H9 (cell line): ENCODE measurements around the gene WNT5B. TPM values are rescaled to one million over a fixed set of nuclear protein-coding genes. Genes with fewer than 3 reads are reported as not detected.

Experiments used
- DNase-seq: peaks from one replicate; pipeline ENCODE4 v3.0.0-alpha.2; 2017
- H2AFZ ChIP-seq: one replicate; pipeline ENCODE4 v1.6.1; 2013; ENCODE audit warnings: mild to moderate bottlenecking, low read length, control low read depth, moderate library complexity
- H2AK5ac ChIP-seq: 2 replicates; pipeline ENCODE4 v1.6.1; 2013; ENCODE audit warnings: low read length, control low read depth, mixed read lengths; ENCODE audit not compliant: insufficient read length
- H2BK120ac ChIP-seq: one replicate; pipeline ENCODE4 v1.6.1; 2013; ENCODE audit warnings: low read depth, mild to moderate bottlenecking, low read length, control low read depth, inconsistent platforms; ENCODE audit not compliant: poor library complexity, severe bottlenecking
- H2BK12ac ChIP-seq: 2 replicates; pipeline ENCODE4 v1.6.1; 2013; ENCODE audit warnings: low read length, control low read depth, mixed read lengths, low read depth; ENCODE audit not compliant: insufficient read length
- H2BK15ac ChIP-seq: 2 replicates; pipeline ENCODE4 v1.6.1; 2013; ENCODE audit warnings: low read depth, low read length, control low read depth
- H2BK20ac ChIP-seq: one replicate; pipeline ENCODE4 v1.6.1; 2013; ENCODE audit warnings: low read depth, mild to moderate bottlenecking, low read length, control low read depth, inconsistent platforms; ENCODE audit not compliant: poor library complexity, severe bottlenecking
- H2BK5ac ChIP-seq: 2 replicates; pipeline ENCODE4 v1.6.1; 2013; ENCODE audit warnings: low read length, control low read depth, mixed read lengths; ENCODE audit not compliant: insufficient read length
- H3K14ac ChIP-seq: 2 replicates; pipeline ENCODE4 v1.6.1; 2013; ENCODE audit warnings: low read length, control low read depth; ENCODE audit not compliant: insufficient read depth
- H3K18ac ChIP-seq: 2 replicates; pipeline ENCODE4 v1.6.1; 2013; ENCODE audit warnings: low read depth, mild to moderate bottlenecking, mixed read lengths, low read length, control low read depth; ENCODE audit not compliant: insufficient read length
- H3K23ac ChIP-seq: 2 replicates; pipeline ENCODE4 v1.6.1; 2013; ENCODE audit warnings: low read length, control low read depth, mixed read lengths, low read depth; ENCODE audit not compliant: insufficient read length
- H3K23me2 ChIP-seq: 2 replicates; pipeline ENCODE4 v1.6.1; 2013; ENCODE audit warnings: low read depth, mild to moderate bottlenecking, mixed read lengths, low read length, control low read depth; ENCODE audit not compliant: insufficient read length, poor library complexity, severe bottlenecking
- H3K27ac ChIP-seq: 2 replicates; pipeline ENCODE4 v1.5.1; 2013; ENCODE audit warnings: low read length, control low read depth, mixed read lengths, low read depth; ENCODE audit not compliant: insufficient read length
- H3K27me3 ChIP-seq: 2 replicates; pipeline ENCODE4 v1.6.1; 2013; ENCODE audit warnings: low read length, control low read depth, inconsistent platforms; ENCODE audit not compliant: insufficient read depth
- H3K4ac ChIP-seq: 2 replicates; pipeline ENCODE4 v1.6.1; 2013; ENCODE audit warnings: low read depth, mild to moderate bottlenecking, control low read depth, inconsistent platforms, low read length, moderate library complexity
- H3K4me1 ChIP-seq: 2 replicates; pipeline ENCODE4 v1.6.1; 2013; ENCODE audit warnings: low read length, control low read depth, inconsistent platforms; ENCODE audit not compliant: insufficient read depth
- H3K4me2 ChIP-seq: 2 replicates; pipeline ENCODE4 v1.6.1; 2013; ENCODE audit warnings: low read length, control low read depth, mixed read lengths; ENCODE audit not compliant: insufficient read length, insufficient read depth
- H3K56ac ChIP-seq: 2 replicates; pipeline ENCODE4 v1.6.1; 2013; ENCODE audit warnings: low read depth, mild to moderate bottlenecking, mixed read lengths, low read length, control low read depth; ENCODE audit not compliant: insufficient read length
- H3K79me1 ChIP-seq: 2 replicates; pipeline ENCODE4 v1.6.1; 2013; ENCODE audit warnings: low read depth, mild to moderate bottlenecking, moderate library complexity, low read length, control low read depth, inconsistent platforms; ENCODE audit not compliant: insufficient read depth, poor library complexity, severe bottlenecking
- H3K79me2 ChIP-seq: 2 replicates; pipeline ENCODE4 v1.6.1; 2013; ENCODE audit warnings: low read length, control low read depth, inconsistent platforms; ENCODE audit not compliant: insufficient read depth
- H3K9ac ChIP-seq: 2 replicates; pipeline ENCODE4 v1.6.1; 2013; ENCODE audit warnings: low read length, control low read depth, mixed read lengths; ENCODE audit not compliant: insufficient read length; ENCODE audit errors: extremely low read depth
- H3K9me3 ChIP-seq: one replicate; pipeline ENCODE4 v1.6.1; 2013; ENCODE audit warnings: low read depth, low read length, inconsistent platforms; ENCODE audit not compliant: control insufficient read depth
- H3T11ph ChIP-seq: one replicate; pipeline ENCODE4 v1.6.1; 2013; ENCODE audit warnings: mild to moderate bottlenecking, low read length, control low read depth, inconsistent platforms
- H4K20me1 ChIP-seq: one replicate; pipeline ENCODE4 v1.6.1; 2013; ENCODE audit not compliant: control insufficient read depth, insufficient read length, insufficient read depth
- H4K5ac ChIP-seq: 2 replicates; pipeline ENCODE4 v1.6.1; 2013; ENCODE audit warnings: low read depth, mild to moderate bottlenecking, mixed read lengths, low read length, control low read depth; ENCODE audit not compliant: insufficient read length
- H4K8ac ChIP-seq: replicated peaks from 2 replicates; pipeline ENCODE4 v1.6.1; 2013; ENCODE audit warnings: low read length, control low read depth, mixed read lengths, low read depth; ENCODE audit not compliant: insufficient read length
- H4K91ac ChIP-seq: 2 replicates; pipeline ENCODE4 v1.6.1; 2013; ENCODE audit warnings: low read depth, mild to moderate bottlenecking, moderate library complexity, mixed read lengths, low read length, control low read depth; ENCODE audit not compliant: insufficient read length
- H3K27ac Mint-ChIP-seq, 3 experiments: 2 replicates in 2 of 3; 3 replicates in 1 of 3; pipeline ENCODE4 v1.8.0; 2020 to 2021; ENCODE audit warnings: mixed read lengths in 3 of 3, mild to moderate bottlenecking in 1 of 3, moderate library complexity in 1 of 3
- H3K27me3 Mint-ChIP-seq: 2 replicates; pipeline ENCODE4 v1.8.0; 2021; ENCODE audit warnings: low read depth, mild to moderate bottlenecking, moderate library complexity, mixed read lengths
- H3K36me3 Mint-ChIP-seq, 3 experiments: 2 replicates in 2 of 3; 3 replicates in 1 of 3; pipeline ENCODE4 v1.8.0; 2020 to 2021; ENCODE audit warnings: low read depth in 3 of 3, mixed read lengths in 3 of 3; ENCODE audit not compliant: insufficient read depth in 1 of 3
- H3K4me1 Mint-ChIP-seq, 2 experiments: 2 replicates each; pipeline ENCODE4 v1.8.0; 2020; ENCODE audit warnings: mixed read lengths in 2 of 2
- H3K4me3 Mint-ChIP-seq, 2 experiments: 2 replicates in 1 of 2; 3 replicates in 1 of 2; pipeline ENCODE4 v1.8.0; 2020 to 2021; ENCODE audit warnings: mild to moderate bottlenecking in 2 of 2, mixed read lengths in 2 of 2, moderate library complexity in 1 of 2
- H3K9me3 Mint-ChIP-seq, 2 experiments: 2 replicates in 1 of 2; 3 replicates in 1 of 2; pipeline ENCODE4 v1.8.0; 2020; ENCODE audit warnings: mild to moderate bottlenecking in 2 of 2, mixed read lengths in 2 of 2, moderate library complexity in 1 of 2
- CTCF ChIP-seq: fragments of 200-600 bp; sonication (generic); conservative IDR thresholded peaks from 3 replicates; pipeline ENCODE4 v1.8.0; 2021; ENCODE audit warnings: antibody characterized with exemption, mild to moderate bottlenecking
- WGBS: extraction: QIAGEN DNeasy Blood & Tissue Kit; methylation state at CpG from one replicate; pipeline ENCODE4 v1.1.7; 2013; ENCODE audit warnings: missing lambda C conversion rate, low lambda C conversion rate, mixed read lengths; ENCODE audit not compliant: insufficient read length; ENCODE audit errors: extremely low coverage; 5-methylcytosine and 5-hydroxymethylcytosine counted together
- total RNA-seq: library from RNA; stranded (reverse); gene quantifications from 2 replicates; pipeline ENCODE4 v1.2.1, GENCODE V29; 2021

The WNT5B gene
- total RNA-seq, 1 experiment from 2014 or later: 1.5 TPM

DNA sequence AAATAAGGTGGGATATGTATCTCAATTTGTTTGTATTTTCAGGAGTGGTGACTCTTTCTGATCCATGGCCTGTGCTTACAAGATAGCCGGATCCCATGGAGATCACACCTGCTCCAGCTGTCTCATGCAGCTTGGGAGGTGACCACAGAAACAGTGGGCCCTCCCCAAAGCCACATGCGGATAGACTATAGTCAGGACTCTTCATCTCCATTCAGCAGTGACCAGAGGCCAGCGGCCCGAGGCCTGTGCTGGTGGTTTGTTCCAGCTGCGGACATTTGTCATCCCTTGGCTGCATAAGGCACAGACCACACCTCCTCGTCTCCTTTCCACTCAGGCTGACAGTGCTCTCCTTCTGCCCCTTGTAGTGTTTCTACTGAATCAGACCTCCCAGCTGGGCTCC is 14.7 kb upstream of the WNT5B start:
- WGBS: no CpG with 5 or more reads among the region's 6 CpGs
- Histone ChIP-seq H3K4ac (no peak overlapping the region), H2AK5ac (no peak overlapping the region), H3K18ac (no peak overlapping the region), H3K79me1 (no peaks in the 10 kb centered on the region), H3K9me3 (no peaks in the 10 kb centered on the region), H2BK120ac (no peak overlapping the region), H3K14ac (no peak overlapping the region), H3K23ac (no peak overlapping the region), H2AFZ (no peak overlapping the region), H3K27me3 (no peaks in the 10 kb centered on the region), H3K23me2 (no peaks in the 10 kb centered on the region), H2BK15ac (no peak overlapping the region), H3T11ph (no peak overlapping the region), H3K79me2 (no peaks in the 10 kb centered on the region), H2BK20ac (no peak overlapping the region), H3K4me1 (no peaks in the 10 kb centered on the region), H4K20me1 (no peaks in the 10 kb centered on the region), H4K5ac (no peak overlapping the region), H3K56ac (no peak overlapping the region), H3K27ac (no peak overlapping the region), H3K4me2 (no peak overlapping the region), H4K91ac (no peak overlapping the region), H3K9ac (no peak overlapping the region), H4K8ac (no peak overlapping the region), H2BK5ac (no peak overlapping the region), H2BK12ac (no peak overlapping the region)
- Mint-ChIP-seq H3K27me3 (peaks cover 39% of the 10 kb centered on the region), H3K4me1 (peaks cover 7 to 8% of the 10 kb centered on the region in 2 experiments; a peak in 3 of 4 replicates), H3K27ac (no peak overlapping the region), H3K9me3 (no peaks in the 10 kb centered on the region), H3K4me3 (no peak overlapping the region), H3K36me3 (no peaks in the 10 kb centered on the region)
- no peak for TF ChIP-seq CTCF
- DNase-seq: no peak
